ENCODE measurements around the gene MON1A. TPM values are rescaled to one million over a fixed set of nuclear protein-coding genes. Genes with fewer than 3 reads are reported as not detected.
"Not testable (repeated sequence)": the region's sequence is repeated elsewhere in the genome, so short reads cannot be mapped to it uniquely, and the experiment has no call there.

MON1A gene
- total RNA-seq, 1 donor from 2014 or later: 5.7 TPM

DNA sequence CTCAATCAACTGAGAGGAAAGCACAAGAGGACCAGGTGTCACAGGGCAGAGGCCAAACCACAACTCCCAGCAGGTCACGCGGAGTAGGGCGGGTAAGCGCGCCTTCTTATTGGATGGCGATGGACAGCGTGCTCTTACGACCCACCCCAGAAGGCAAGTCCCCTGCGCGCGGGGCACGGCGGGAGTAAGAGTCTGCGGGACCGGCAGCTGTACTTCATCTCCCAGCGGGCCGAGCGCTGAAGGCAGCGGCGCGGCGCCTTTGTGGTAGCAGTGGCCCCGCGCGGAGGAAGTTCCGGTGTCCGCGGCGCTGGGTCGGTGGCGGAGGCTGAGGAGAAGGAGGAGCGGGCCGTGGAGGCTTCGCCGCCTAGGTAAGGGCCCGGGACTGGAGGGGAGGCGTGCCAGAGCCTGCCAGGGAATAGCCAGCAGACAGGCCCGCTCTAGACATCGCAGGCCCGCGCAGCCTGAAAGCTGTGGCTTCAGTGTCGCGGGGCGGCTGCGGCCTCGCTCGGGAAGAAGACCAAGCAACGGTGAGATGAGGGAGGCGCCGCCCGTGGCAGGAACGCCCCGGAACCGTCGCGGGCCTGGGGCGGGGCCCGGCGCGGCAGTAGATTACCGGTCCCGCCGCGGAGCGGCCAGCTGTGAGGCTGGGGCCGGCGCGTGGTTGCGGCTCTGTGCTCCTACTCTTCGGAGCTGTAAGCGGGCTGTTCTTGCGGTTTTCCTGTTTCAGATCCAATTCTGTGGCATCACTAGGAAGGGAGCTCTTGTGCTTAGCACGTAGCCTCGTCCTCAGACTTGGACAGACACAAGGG is 10.5 kb upstream of the MON1A start, which contains the start of gene RBM6:
Gene RBM6, plus strand, starts transcription at position 293 of the 809 bp plus-strand sequence. CDS start 22,492 bp downstream, outside the sequence.
- peaks cover 5% of the 10 kb centered on the region for H3K9me3 Mint-ChIP-seq
- DNase-seq (ENCODE audit: low spot score in 2 of 2, unreplicated experiment in 2 of 2): peak; percentile 77 to 86
- peaks cover 5% of the 10 kb centered on the region for H3K36me3 Mint-ChIP-seq
- TF ChIP-seq, protein P1, sequence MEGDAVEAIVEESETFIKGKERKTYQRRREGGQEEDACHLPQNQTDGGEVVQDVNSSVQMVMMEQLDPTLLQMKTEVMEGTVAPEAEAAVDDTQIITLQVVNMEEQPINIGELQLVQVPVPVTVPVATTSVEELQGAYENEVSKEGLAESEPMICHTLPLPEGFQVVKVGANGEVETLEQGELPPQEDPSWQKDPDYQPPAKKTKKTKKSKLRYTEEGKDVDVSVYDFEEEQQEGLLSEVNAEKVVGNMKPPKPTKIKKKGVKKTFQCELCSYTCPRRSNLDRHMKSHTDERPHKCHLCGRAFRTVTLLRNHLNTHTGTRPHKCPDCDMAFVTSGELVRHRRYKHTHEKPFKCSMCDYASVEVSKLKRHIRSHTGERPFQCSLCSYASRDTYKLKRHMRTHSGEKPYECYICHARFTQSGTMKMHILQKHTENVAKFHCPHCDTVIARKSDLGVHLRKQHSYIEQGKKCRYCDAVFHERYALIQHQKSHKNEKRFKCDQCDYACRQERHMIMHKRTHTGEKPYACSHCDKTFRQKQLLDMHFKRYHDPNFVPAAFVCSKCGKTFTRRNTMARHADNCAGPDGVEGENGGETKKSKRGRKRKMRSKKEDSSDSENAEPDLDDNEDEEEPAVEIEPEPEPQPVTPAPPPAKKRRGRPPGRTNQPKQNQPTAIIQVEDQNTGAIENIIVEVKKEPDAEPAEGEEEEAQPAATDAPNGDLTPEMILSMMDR (IDR thresholded peaks at IDR 0.05; ENCODE audit: unreplicated experiment): no peak
- H3K27ac Mint-ChIP-seq: peak within 1 kb of the TSS; percentile 99
- H3K4me1 Mint-ChIP-seq: peaks cover 12% of the 10 kb centered on the region
- H3K4me3 Mint-ChIP-seq: peak within 1 kb of the TSS; percentile 97
- H3K27me3 Mint-ChIP-seq (ENCODE audit: low read depth): no peaks in the 10 kb centered on the region

- no peak for DNase-seq (ENCODE audit: low spot score in 2 of 2, unreplicated experiment in 2 of 2)
- peaks cover 10% of the 10 kb centered on the region for H3K4me1 Mint-ChIP-seq
- H3K4me3 Mint-ChIP-seq: no peak overlapping the region
- no peaks in the 10 kb centered on the region for H3K27me3 Mint-ChIP-seq (ENCODE audit: low read depth)
- TF ChIP-seq, protein P1 (IDR thresholded peaks at IDR 0.05; ENCODE audit: unreplicated experiment): no peak
- H3K36me3 Mint-ChIP-seq: no peaks in the 10 kb centered on the region
- no peaks in the 10 kb centered on the region for H3K9me3 Mint-ChIP-seq
- H3K27ac Mint-ChIP-seq: no peak overlapping the region
These were observed 7.5 kb upstream of the MON1A start for GRCh38 chr3:49937090-49937489.

GRCh38 chr3:49932281-49932680 is 2.7 kb upstream of the MON1A start:
- not testable (repeated sequence) for DNase-seq (ENCODE audit: low spot score in 2 of 2, unreplicated experiment in 2 of 2); H3K36me3 Mint-ChIP-seq; H3K9me3 Mint-ChIP-seq; H3K27me3 Mint-ChIP-seq (ENCODE audit: low read depth); H3K27ac Mint-ChIP-seq; H3K4me3 Mint-ChIP-seq
- H3K4me1 Mint-ChIP-seq: peaks cover 17% of the 10 kb centered on the region

DNA sequence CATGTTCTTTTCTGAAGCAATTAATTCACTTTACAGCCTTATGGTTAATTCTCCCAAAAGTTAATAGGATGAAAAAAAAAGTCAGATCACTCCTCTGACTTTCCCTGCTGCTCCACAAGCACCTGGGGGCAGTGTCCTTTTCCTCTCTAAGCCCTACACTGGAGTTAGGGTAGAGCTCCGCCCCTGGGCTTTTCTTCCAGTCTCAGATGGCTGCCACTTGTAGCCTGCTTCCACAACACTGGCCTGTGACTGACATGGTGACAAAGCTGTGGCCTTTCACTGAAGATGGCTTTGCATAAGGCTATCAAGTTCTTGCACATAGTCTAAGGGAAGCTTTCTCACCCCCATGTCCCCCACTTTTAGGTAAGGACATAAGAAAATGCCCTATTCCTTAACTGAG is 1.3 kb upstream of the MON1A start:
- H3K27me3 Mint-ChIP-seq (ENCODE audit: low read depth): no peaks in the 10 kb centered on the region
- no peaks in the 10 kb centered on the region for H3K9me3 Mint-ChIP-seq
- peak overlapping the region; percentile 25 for H3K27ac Mint-ChIP-seq
- TF ChIP-seq, protein P1 (IDR thresholded peaks at IDR 0.05; ENCODE audit: unreplicated experiment): no peak
- no peaks in the 10 kb centered on the region for H3K36me3 Mint-ChIP-seq
- DNase-seq (ENCODE audit: low spot score in 2 of 2, unreplicated experiment in 2 of 2): no peak
- peaks cover 17% of the 10 kb centered on the region for H3K4me1 Mint-ChIP-seq
- H3K4me3 Mint-ChIP-seq: no peak overlapping the region

DNA sequence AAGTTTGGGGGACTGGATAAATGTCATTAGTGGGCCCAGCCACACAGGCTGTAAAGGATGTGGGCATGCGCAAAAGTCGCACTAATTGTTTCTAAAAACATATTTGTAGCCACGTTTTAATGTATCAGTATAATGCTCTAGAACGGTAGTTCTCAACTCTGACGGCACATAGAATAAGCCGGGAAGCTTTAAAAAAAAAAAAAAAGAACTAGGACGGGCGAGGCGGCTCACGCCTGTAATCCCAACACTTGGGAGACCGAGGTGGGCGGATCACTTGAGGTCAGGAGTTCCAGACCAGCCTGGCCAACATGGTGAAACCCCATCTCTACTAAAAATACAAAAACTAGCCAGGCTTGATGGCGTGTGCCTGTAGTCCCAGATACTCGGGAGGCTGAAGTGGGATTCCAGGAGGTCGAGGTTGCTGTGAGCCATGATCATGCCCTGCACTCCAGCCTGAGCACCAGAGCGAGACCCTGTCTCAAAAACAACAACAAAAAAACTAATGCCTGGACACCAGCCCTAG is 618 bp upstream of the MON1A start:
- Mint-ChIP-seq H3K36me3 (no peaks in the 10 kb centered on the region), H3K27me3 (ENCODE audit: low read depth) (no peaks in the 10 kb centered on the region), H3K4me1 (peaks cover 17% of the 10 kb centered on the region), H3K27ac (peak overlapping the region; percentile 74), H3K4me3 (peak overlapping the region; percentile 80), H3K9me3 (no peaks in the 10 kb centered on the region)
- no peak for DNase-seq (ENCODE audit: low spot score in 2 of 2, unreplicated experiment in 2 of 2)
- TF ChIP-seq, protein P1 (IDR thresholded peaks at IDR 0.05; ENCODE audit: unreplicated experiment): no peak

GRCh38 chr3:49928481-49929017 is 1.1 kb downstream of the MON1A start:
- TF ChIP-seq, protein P1 (IDR thresholded peaks at IDR 0.05; ENCODE audit: unreplicated experiment): no peak
- Mint-ChIP-seq H3K36me3 (peaks cover 1% of the 10 kb centered on the region), H3K4me3 (peak overlapping the region; percentile 80), H3K27me3 (ENCODE audit: low read depth) (no peaks in the 10 kb centered on the region), H3K27ac (peak overlapping the region; percentile 25), H3K4me1 (peaks cover 17% of the 10 kb centered on the region), H3K9me3 (no peaks in the 10 kb centered on the region)
- DNase-seq (ENCODE audit: low spot score in 2 of 2, unreplicated experiment in 2 of 2): no peak
